K562 (cell line): ENCODE data around the gene GALNS. TPM values are rescaled to one million over a fixed set of nuclear protein-coding genes. Genes with fewer than 3 reads are reported as not detected.

ENCODE experiments used
- BACH1 ChIP-seq: fragments of 200-800 bp; sonication (Bioruptor generic); IDR thresholded peaks from 2 replicates; pipeline ENCODE4 v1.6.1; 2016; ENCODE audit warnings: missing genetic modification characterization, missing compliant biosample characterization
- ESRRA ChIP-seq: fragments of 450-650 bp; IDR thresholded peaks from 2 replicates; pipeline ENCODE4 v1.6.1; 2014; ENCODE audit warnings: low read depth, mild to moderate bottlenecking, moderate library complexity, borderline replicate concordance
- FOS ChIP-seq: IDR thresholded peaks from 3 replicates; pipeline ENCODE4 v1.6.1; 2011; ENCODE audit not compliant: insufficient read length; ENCODE audit errors: extremely low read depth
- FOXJ2 ChIP-seq: fragments of 200-800 bp; sonication (Bioruptor generic); IDR thresholded peaks from 2 replicates; pipeline ENCODE4 v1.6.1; 2016; ENCODE audit warnings: missing genetic modification characterization, missing compliant biosample characterization
- MGA ChIP-seq: fragments of 450-650 bp; IDR thresholded peaks from 2 replicates; pipeline ENCODE4 v1.6.1; 2016; ENCODE audit warnings: mild to moderate bottlenecking, moderate library complexity
- NCOA4 ChIP-seq: fragments of 450-650 bp; IDR thresholded peaks from 2 replicates; pipeline ENCODE4 v1.6.1; 2018; ENCODE audit warnings: mild to moderate bottlenecking; ENCODE audit not compliant: partially characterized antibody
- NFIX ChIP-seq: fragments of 250-450 bp; sonication (Bioruptor Pico); IDR thresholded peaks from 2 replicates; pipeline ENCODE4 v1.4.0; 2020; ENCODE audit warnings: low read depth, mild to moderate bottlenecking, moderate library complexity
- PHF8 ChIP-seq: fragments of 200-600 bp; sonication (generic); IDR thresholded peaks from 2 replicates; pipeline ENCODE4 v1.6.1; 2012; ENCODE audit warnings: mixed run types, mild to moderate bottlenecking, inconsistent platforms, low read length, moderate library complexity, borderline replicate concordance
- SIRT6 ChIP-seq: IDR thresholded peaks from one replicate; pipeline ENCODE4 v1.6.1; 2012; ENCODE audit warnings: low read depth, mild to moderate bottlenecking, control low read depth, inconsistent platforms, low read length, moderate library complexity
- ZNF23 ChIP-seq: fragments of 250-450 bp; sonication (Bioruptor Pico); IDR thresholded peaks from 2 replicates; pipeline ENCODE4 v1.4.0; 2020; ENCODE audit warnings: mild to moderate bottlenecking
- ZNF586 ChIP-seq: fragments of 450-650 bp; formaldehyde crosslinking; conservative IDR thresholded peaks from 2 replicates; pipeline ENCODE4 v1.4.0; 2020; ENCODE audit warnings: mild to moderate bottlenecking, moderate library complexity
- ZNF75A ChIP-seq: fragments of 450-650 bp; formaldehyde crosslinking; IDR thresholded peaks from 2 replicates; pipeline ENCODE4 v1.4.0; 2020; ENCODE audit warnings: mild to moderate bottlenecking
- polyA plus RNA-seq, 8 experiments: library from polyadenylated mRNA; depleted of rRNA in 4 of 8; stranded (reverse) in 5 of 8; unstranded in 3 of 8; fragments of >200 nt; fragmentation: Nextera tagmentation in 2 of 8; fragmentation: Illumina TruSeq in 1 of 8; extraction: Ambion mirVana in 2 of 8; extraction: Trizol in 1 of 8; gene quantifications; 2 replicates each; pipeline versions ENCODE4 v1.2.1 to v1.2.3, GENCODE V29; 2011 to 2014; ENCODE audit warnings: inconsistent platforms in 1 of 8, missing spikeins in 1 of 8
- total RNA-seq, 7 experiments: library from RNA; depleted of rRNA in 6 of 7; stranded (reverse); fragments of >200 nt in 6 of 7; fragmentation: Illumina TruSeq in 2 of 7; extraction: Trizol in 2 of 7; gene quantifications; 2 replicates each; pipeline versions ENCODE4 v1.2.1 to v1.2.3, GENCODE V29; 2011 to 2021; ENCODE audit warnings: low replicate concordance in 1 of 7
- TF ChIP-seq, protein P1 (sequence below), 2 experiments: IDR thresholded peaks in 1 of 2; conservative IDR thresholded peaks in 1 of 2; 2 replicates each; pipeline ENCODE4 v1.6.1; 2016; ENCODE audit warnings: low read depth in 2 of 2, mild to moderate bottlenecking in 1 of 2, missing compliant biosample characterization in 1 of 2, missing genetic modification characterization in 1 of 2, moderate library complexity in 1 of 2

GALNS gene
- total and polyA plus RNA-seq, 9 of the 15 experiments (the other 6 are each of a cell fraction or from before 2014, with no cell fraction given), result 0.38 to 13.2 (median 4.3) TPM

DNA sequence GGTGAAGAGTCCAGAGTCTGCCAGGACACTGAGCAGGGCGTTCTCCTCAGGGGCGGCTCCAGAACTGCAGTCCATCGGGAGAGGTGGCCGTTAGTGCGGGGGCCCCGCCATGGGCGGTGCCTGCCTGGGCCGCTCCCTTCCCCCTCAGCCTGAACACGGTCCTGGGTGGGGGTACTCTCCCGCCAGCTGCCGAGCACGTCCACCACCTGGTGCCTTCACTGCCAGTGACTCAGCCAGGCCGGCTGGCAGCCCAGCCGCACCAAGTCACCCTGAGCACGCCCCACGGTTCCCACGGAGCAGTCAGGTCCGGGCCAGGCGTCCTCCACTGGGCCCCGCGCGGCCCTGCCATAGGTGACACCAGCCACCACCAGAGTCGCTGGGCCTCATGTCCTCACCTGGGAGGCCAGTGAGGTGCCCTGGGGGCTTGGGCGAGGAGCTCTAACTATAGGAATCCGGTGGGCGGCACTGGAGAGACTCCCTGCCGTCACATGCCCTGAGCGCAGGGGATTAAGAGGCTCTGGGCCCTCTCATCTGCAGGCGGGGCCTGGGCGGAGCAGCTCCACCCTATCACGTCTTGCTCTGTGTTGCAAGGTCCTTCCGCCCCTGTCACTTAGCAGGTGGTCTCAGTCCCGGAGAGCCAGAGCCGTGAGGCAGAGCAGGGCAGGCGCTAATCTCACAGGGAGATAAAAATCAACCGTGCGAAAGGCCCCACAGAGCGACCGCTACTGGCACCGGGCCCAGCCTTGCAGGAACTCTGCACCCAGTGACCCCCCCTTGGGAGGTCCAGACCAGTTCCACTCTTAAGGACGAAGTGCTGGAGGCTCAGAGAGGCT, 86.1 kb downstream of the GALNS start (continued):
- TF ChIP-seq MGA (no peak), ZNF23 (CRISPR knock-in tag) (no peak), ESRRA (peak; percentile 82), FOXJ2 (tag) (peak; percentile 43; the same call in 1 of the 2 replicates), ZNF586 (CRISPR knock-in tag) (no peak), BACH1 (tag) (no peak), NFIX (CRISPR knock-in tag) (no peak), ZNF75A (CRISPR knock-in tag) (no peak), SIRT6 (no peak), NCOA4 (no peak), PHF8 (peak; percentile 45; the same call in 1 of the 2 replicates), FOS (no peak)
- TF ChIP-seq, protein P1, sequence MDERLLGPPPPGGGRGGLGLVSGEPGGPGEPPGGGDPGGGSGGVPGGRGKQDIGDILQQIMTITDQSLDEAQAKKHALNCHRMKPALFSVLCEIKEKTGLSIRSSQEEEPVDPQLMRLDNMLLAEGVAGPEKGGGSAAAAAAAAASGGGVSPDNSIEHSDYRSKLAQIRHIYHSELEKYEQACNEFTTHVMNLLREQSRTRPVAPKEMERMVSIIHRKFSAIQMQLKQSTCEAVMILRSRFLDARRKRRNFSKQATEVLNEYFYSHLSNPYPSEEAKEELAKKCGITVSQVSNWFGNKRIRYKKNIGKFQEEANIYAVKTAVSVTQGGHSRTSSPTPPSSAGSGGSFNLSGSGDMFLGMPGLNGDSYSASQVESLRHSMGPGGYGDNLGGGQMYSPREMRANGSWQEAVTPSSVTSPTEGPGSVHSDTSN (CRISPR knock-in tag; IDR thresholded peaks at IDR 0.05; ENCODE audit: low read depth), result no peak
- TF ChIP-seq, protein P1 (tag; conservative IDR thresholded peaks at IDR 0.05; ENCODE audit: low read depth), result peak; percentile 46; the same call in 1 of the 2 replicates
